ENCODE data around the gene SPEM2. TPM values are rescaled to one million over a fixed set of nuclear protein-coding genes. Genes with fewer than 3 reads are reported as not detected.
A peak's percentile ranks its signal among the peaks of the same experiment; 100 is the strongest.

The SPEM2 gene
- total RNA-seq, 1 donor from 2014 or later: not detected

DNA sequence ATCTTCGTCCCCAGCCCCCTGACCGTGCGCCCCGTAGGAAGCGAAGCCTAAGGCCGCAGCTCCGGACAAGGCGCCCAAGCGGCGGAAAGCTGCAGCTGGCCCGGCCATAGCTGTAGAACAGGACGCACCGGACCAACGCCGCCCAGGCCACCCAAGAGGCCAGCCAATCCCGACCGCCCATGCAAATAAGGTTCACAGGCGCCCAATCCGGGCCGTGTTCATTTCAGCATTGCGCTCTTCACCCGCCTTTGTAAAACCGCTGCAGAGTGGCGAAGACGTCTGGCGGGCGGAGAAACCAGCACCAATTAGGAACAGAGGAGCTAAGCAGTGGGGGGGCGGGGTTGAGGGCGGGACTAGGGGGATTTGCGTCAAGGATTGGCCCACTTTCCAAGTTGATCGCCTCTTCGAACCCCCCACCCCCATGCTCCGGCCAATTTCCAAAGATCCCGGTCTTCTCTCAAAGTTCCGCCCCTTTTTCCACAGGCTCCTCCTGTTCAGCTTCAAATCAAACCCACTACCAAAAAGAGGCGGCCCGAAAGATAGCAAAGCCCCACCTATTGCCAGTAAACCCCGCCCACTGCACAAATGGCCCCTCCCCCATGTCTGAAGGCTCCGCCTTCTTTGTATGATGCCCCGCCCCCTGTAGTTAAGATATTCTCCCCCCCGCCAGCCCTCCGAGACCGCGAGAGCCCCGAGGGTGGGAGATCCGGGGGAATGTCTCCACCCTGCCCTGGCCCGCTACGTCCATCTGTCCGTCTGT, 21.3 kb upstream of the SPEM2 start, which contains the start of gene TMEM256:
Gene TMEM256 (minus strand): TSS at position 121 of the 760 bp plus-strand sequence. CDS start 13 bp downstream, at position 108.
- ATAC-seq: peak; percentile 92

DNA sequence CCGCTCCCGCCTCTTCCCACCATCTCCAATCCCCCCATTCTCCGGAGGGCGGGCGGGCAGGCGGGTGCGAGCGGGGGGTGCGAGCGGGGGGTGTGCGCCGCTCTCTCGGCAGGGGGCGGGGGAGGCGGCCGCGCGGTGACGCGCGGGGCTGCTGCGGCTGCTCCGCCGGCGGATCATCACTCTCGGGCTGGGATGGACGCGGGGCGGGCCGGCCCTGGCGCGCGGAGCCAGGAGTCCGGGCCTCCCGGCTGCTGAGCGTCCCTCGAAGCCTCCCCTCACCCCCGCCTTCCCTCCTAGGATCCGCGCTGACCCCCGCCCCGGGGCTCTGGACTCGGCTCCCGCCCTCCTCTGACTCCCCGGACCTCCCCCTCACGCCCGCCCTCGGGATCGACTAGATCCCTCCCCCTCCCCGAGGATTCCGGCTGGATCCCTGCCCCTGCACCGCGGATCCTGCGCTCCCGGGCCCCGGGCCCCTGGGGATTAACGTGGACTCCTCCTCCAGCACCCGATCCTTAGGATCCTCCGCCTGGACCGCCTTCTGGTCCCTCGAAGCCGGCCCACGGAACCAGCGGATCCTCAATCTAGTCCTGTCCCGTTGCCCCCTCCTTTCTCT, 20.6 kb upstream of the SPEM2 start:
- ATAC-seq: peak; percentile 40

DNA sequence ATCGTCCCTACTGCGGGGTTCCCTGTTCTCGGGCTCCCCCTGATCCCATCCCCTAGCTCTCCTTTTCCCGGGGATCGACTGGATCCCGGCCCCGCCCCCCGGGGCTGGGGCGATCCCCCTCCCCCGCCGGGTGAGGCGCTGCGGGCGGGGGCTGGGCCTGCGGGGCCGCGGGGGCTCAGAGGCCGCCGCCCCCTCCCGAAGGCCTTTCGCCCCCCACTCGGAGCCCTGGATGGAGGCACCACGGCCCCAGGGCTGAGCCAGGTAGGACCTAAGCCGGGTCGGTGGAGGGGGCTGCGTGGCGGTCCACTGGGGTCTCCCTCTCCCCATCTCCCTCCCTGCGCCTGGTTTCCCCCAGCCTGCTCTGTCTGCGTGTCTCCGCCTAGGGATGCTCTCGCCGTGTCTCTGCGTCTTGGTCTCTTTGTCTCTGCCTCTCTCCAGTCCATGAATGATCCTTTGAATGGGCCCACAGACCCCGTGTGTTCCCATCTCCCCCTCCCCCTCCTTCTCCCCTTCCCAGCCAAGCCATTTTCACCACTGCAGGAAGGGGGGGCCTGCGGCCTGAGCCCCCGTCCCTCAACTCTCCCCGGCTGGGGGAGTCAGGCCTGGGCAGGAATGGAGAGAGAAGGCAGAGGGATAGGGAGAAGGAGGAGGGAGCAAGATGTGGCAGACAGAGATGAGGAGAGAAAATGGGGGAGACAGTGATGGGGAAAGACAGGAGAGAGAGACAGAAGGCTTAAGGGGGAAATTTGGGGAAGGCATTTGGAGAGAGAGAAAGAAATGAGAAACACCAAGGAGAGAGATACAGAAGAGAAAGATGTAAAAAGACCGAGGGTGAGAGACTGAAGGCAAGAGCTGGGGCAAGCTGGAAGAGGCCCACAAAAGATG, 19.8 kb upstream of the SPEM2 start:
- no peak for ATAC-seq

DNA sequence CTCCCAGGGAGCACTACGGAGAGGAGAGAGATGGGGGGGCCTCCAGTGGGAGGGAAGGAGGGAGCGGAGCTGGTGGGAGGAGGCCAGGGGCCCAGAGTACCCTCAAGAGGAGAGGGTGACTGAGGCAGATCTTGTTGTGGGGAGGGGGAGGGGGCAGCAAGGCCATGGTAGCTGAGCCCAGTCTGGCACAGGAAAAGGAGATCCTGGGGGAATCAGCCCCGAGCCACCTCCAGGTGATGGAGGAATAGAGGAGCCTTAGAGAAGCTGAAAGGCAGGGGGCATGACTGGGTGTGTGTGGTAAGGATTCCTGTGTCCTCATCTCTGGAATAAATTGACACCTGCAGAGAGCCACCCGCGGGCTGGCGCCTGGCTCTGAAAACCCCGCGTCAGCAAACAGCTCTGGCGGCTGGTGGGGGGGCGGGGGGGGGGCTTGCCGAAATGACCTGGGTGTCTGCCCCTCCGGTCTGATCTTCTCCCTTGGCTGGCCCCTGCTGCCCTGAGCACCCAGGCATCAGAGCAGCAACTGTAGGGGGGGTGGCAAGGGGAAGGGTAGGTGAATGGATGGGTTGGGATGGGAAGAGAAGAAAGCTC, 19.1 kb upstream of the SPEM2 start:
- no peak for ATAC-seq

DNA sequence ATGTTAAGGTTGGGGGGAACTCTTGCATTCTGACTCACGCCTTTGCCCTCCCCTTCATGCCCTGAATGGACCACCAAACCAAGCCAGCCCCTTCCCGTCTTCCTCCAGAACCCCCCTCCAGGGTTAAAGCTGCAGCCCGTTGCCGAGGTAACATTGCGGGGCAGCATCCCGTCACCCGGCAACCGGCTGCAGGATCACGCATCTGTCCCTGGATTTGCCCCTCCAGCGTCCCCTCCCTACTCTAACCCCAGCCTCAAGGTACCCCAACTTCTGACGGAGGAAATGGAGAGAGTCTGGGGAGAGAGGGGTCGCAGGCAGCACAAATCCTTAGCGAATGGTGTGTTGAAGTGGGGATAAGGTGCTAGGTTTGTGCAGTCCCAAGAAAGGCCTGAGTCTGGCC, 18.3 kb upstream of the SPEM2 start:
- no peak for ATAC-seq

DNA sequence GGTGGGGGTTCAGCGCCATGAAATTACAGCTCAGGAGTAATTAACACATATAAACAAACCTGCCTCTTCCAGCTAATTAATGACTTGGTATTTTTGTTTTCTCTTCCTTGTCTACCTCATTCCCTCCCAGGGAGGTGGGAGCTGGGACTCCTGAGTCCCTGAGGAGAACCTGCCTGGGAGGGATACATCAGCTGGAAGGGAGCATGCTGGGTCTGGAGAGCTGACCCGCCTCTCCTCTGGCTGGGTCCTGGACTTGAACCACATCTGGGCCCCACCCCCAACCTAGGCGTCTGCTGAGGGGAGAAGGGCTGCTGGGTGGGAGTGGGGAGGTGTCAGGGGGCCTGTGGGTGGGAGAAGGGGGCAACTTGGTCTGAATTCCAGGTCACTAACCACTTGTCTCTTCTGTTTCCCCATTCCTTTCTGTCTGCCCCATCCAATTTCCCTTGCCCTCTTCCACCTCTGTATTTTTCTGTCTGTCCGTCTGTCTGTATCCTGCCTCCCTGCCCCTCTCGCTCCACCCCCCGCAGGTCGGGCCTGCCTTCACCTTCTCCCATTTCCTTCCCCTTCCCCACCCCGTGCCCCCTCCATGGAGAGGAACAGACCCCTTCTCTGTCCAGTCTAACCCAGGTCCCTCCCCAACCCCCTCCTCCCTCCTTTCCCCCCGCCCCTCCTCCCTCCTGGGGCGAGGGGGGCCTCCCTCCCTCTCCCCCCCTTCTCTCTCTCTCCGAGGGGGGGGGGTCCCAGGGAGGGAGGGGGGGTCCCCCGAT, 17.7 kb upstream of the SPEM2 start, which contains the start of gene NLGN2:
Gene NLGN2 (plus strand): TSS at position 361 of the 767 bp plus-strand sequence. CDS start 411 bp downstream, outside the sequence.
- no peak for ATAC-seq

DNA sequence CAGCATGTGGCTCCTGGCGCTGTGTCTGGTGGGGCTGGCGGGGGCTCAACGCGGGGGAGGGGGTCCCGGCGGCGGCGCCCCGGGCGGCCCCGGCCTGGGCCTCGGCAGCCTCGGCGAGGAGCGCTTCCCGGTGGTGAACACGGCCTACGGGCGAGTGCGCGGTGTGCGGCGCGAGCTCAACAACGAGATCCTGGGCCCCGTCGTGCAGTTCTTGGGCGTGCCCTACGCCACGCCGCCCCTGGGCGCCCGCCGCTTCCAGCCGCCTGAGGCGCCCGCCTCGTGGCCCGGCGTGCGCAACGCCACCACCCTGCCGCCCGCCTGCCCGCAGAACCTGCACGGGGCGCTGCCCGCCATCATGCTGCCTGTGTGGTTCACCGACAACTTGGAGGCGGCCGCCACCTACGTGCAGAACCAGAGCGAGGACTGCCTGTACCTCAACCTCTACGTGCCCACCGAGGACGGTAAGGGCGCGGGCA, 17.1 kb upstream of the SPEM2 start:
- no peak for ATAC-seq

DNA sequence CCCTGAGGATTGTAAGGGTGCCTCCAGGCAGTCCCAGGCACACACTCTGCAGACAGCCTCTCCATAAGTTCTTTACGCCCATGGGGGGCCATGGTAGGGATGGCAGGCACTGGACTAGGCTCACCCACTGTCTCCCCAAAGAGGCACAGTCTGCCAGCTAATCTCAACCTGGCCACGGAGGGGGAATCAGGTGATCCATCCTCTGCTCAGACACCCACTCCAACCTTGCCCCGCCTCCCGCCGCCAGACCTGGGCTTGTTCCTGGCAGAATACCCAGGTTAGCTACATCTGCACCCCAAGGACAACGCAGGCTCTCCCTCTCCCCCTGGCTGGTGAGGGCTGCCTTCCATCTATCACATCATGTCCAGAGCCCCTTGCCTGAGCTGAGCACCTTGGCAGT, 16.6 kb upstream of the SPEM2 start:
- ATAC-seq: no peak

DNA sequence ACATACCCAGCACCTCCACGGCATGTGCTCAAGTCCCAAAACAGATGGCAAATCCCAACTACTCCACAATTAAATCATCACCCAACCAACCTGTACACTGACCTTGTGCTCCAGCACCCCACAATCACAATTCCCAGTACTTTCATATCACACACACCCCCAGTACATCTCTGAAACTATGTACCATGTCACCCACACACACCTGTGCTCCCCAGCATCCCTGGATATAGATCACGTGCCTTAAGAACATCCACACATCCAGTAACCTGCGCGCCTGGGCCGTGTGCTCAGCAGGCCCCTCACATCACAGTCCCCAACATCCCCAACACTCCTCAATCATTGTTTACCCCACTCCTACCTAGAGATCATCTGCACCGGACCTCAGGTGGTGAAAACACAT, 15.7 kb upstream of the SPEM2 start:
- no peak for ATAC-seq

DNA sequence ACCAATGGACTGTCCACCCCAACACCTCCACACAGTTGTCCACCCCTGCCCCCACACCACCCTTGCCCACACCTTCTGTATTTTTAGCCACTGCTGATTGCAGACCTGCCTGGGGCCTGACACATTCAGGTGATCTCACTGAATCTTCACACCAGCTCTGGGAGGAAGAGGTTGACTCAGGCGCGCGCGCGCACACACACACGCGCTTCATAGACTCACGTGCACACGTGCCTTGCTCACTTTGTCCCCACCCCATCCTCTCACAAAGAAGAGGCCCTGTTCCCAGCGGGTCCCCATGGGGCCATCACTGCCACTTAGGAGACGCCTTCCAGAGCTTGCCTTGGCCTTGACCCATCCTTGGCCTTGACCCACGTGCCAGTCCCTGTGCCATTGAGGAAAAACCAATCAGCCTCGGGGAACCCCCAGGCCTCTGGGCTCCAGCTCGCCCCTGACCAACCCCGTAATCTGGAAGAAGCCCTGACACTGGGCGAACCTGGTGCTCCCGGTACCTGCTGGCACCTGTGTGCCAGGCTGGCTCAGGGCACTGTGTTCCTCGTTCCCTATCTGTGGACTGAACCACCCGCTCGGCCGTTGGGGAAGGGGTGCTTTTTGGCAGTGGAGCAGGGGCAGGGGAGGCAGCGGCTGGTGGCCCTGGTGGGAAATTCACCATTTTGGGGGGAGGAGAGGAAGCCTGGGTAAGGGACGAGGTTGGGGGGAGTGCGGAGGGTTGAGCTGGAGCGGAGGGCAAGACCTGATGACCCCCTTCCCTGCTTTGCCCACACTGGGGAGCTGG, 14.6 kb upstream of the SPEM2 start:
- no peak for ATAC-seq

DNA sequence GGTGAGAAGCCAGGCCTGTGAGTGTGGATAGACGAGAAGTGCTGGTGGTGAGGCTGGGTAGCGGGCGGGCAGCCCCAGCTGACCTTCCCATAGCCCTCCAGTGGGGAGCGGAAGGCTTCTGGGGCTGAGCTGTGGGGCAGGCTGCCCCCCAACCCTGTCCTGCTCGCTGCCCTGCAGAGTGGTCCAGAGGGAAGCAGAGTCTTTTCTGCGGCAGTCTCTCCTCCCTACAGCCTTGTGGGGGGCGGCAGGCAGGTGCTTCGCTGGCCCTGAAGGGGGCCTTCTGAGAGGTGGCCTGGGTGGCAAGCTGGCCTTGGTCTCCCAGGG, 14.0 kb upstream of the SPEM2 start:
- no peak for ATAC-seq

DNA sequence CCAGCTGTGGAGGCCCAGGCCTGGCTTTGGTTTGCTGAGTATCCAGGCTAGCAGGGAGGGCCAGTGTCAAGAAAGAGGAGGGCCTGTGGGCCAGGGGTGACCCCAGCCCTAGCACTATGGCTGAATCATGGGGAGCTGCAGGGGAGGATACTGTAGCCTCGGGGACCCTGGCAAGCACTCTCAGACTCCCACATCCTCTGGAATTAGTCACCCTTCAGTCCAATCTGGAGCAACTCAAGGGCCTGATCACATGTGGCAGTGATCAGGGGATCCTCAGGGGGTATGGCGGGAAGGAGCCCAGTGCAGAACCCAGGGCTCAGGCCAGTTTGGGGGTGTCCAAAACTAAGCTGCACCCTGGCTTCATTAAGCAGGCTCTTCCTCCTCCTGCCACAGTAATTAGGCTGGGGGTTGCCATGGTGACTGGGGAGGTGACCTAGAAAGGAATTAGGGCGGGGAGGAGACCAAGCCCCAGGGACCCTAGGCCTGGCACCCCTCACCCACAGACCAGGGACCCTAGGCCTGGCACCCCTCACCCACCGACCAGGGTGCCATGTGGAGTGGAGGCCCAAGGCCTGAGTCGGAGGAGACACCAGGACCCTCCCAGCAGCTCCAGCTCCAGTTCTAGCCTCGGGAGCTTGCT, 11.9 kb upstream of the SPEM2 start:
- ATAC-seq: no peak

DNA sequence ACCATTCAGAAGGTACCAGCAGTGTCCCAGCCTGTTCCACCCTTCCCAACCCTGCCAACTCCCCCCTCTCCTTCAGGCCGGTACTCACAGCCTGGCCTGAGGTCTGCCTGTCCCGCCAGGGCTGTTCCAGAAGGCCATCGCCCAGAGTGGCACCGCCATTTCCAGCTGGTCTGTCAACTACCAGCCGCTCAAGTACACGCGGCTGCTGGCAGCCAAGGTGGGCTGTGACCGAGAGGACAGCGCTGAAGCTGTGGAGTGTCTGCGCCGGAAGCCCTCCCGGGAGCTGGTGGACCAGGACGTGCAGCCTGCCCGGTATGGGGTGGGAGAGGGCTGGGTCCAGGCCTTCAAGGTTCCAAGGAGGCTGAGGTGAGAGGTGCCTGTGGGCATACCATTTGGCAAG, 10.6 kb upstream of the SPEM2 start:
- no peak for ATAC-seq

DNA sequence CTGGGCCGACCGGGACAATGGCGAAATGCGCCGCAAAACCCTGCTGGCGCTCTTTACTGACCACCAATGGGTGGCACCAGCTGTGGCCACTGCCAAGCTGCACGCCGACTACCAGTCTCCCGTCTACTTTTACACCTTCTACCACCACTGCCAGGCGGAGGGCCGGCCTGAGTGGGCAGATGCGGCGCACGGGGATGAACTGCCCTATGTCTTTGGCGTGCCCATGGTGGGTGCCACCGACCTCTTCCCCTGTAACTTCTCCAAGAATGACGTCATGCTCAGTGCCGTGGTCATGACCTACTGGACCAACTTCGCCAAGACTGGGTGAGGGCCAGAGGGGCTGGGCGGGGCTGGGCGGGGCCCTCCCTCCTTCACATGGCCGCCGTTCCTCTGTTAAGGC, 9.6 kb upstream of the SPEM2 start:
- ATAC-seq: no peak

DNA sequence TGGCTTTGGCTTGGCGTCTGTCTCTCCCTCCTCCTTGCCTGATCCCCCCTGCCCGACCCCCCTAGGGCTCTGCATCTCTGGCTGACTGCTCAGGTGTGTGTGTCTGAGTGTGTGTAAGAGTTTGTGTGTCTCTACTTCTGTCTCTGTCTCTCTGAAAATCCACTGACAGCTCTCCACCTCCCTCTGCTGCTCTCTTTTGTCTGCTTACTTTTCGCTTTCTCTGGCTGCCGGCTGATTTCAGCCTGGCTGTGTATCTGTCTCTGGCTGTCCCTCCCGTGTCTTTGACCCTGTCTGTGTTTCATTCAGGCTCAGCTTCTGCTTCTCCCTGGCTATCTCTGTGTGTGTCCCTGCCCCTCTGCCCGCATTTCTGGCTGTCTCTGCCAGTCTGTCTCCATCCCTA, 9.1 kb upstream of the SPEM2 start:
- no peak for ATAC-seq

DNA sequence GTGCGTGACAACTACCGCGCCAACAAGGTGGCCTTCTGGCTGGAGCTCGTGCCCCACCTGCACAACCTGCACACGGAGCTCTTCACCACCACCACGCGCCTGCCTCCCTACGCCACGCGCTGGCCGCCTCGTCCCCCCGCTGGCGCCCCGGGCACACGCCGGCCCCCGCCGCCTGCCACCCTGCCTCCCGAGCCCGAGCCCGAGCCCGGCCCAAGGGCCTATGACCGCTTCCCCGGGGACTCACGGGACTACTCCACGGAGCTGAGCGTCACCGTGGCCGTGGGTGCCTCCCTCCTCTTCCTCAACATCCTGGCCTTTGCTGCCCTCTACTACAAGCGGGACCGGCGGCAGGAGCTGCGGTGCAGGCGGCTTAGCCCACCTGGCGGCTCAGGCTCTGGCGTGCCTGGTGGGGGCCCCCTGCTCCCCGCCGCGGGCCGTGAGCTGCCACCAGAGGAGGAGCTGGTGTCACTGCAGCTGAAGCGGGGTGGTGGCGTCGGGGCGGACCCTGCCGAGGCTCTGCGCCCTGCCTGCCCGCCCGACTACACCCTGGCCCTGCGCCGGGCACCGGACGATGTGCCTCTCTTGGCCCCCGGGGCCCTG, 8.3 kb upstream of the SPEM2 start:
- no peak for ATAC-seq

DNA sequence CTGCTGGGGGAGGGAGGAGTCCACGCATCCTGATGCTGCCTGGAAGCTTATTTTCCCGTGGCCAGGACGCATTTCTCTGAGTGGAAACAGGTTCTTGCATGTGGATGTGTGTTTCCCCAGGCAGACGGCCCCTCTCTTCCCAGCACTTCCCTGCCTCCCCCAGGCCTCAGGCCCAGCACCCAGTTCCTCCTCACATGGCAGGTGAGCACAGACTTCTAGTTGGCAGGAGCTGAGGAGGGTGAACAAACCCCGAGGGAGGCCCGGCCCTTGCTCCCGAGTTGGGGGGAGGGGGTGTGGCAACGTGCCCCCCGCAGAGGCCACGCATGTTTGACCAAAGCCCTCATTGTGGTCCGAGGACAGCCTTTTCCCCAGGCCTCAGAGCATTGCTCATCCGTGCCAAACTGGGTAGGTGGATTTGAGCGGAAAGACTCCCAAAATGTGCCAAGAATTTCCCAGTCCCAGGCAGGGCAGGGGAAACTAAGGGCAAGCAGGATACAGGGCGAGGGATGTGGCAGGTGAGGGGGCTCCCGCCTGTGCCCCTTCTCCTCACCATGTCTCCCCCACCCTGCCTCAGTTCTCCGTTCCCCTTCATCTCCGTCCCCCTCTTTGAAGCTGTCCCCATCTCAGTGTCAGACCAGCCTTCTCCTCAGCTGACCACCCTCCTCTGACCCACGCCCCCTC, 6.8 kb upstream of the SPEM2 start:
- ATAC-seq: no peak

DNA sequence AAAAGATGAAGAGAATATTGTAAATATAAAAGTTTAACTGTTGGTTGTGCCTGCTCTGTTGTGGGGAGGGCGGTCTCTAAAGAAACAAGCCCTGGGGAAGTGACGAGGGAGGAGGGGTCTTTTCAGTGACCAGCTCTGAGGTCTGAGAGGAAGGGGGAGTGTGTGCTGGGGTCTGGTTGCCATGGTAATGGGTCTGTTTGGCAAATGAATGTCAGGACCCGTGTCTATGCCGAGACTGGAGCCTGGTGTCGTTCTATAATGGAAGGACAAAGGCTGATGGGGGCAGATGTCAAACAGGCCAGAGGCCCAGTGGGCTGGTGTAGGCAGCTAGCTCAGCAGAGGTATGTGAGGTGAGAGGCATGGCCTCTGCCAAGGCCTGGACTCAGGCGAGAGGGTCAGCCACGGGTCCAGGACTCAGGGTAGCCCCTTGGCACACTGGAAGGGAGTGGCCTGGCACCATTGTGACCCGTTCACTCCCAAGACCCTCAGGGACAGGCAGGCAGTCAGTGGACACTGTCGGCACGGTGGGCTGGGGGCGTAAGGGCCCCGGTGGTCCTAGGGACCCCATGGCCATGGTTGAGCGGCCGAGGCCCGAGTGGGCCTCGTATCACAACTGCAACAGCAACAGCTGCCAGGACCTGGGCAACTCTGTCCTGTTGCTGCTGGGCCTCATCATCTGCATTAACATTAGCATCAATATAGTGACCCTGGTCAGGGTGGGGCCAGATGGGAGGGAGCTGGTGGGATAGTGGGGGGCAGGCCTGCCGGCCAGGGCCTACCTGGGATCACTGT, 5.4 kb upstream of the SPEM2 start, which contains the start of gene SPEM1:
Gene SPEM1 (plus strand): TSS at position 506 of the 792 bp plus-strand sequence. CDS start 61 bp downstream, at position 567.
- no peak for ATAC-seq

DNA sequence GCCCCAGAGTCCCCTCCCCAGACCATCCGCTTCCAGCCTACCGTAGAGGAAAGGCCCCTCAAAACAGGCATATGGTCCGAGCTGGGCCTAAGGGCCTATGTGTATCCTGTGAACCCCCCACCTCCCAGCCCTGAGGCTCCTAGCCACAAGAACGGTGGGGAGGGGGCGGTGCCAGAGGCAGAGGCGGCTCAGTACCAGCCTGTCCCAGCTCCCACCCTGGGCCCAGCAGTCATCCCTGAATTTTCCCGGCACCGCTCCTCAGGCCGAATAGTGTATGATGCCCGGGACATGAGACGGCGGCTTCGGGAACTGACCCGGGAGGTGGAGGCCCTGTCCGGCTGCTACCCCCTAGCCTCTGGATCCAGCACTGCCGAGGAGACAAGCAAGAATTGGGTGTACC, 4.2 kb upstream of the SPEM2 start:
- no peak for ATAC-seq

Data from esophagus mucosa (tissue), 1 donor.